Mesothelial cell of epicardium (in vitro differentiated cells): ENCODE results near the gene ANKRD39. TPM values are rescaled to one million over a fixed set of nuclear protein-coding genes. Genes with fewer than 3 reads are reported as not detected.

Source experiments
- DNase-seq, 2 experiments: peaks; one replicate each; pipeline ENCODE4 v3.0.0; 2021; ENCODE audit warnings: low spot score in 2 of 2; ENCODE audit not compliant: unreplicated experiment in 2 of 2
- H3K27ac Mint-ChIP-seq: 2 replicates; pipeline ENCODE4 v1.8.0; 2021; ENCODE audit warnings: mixed read lengths
- H3K27me3 Mint-ChIP-seq: 2 replicates; pipeline ENCODE4 v1.8.0; 2021; ENCODE audit warnings: low read depth, mixed read lengths
- H3K36me3 Mint-ChIP-seq: 2 replicates; pipeline ENCODE4 v1.8.0; 2021; ENCODE audit warnings: mixed read lengths
- H3K4me1 Mint-ChIP-seq: 2 replicates; pipeline ENCODE4 v1.8.0; 2021; ENCODE audit warnings: mixed read lengths
- H3K4me3 Mint-ChIP-seq: 2 replicates; pipeline ENCODE4 v1.8.0; 2021; ENCODE audit warnings: mild to moderate bottlenecking, moderate library complexity, mixed read lengths
- H3K9me3 Mint-ChIP-seq: 2 replicates; pipeline ENCODE4 v1.8.0; 2021; ENCODE audit warnings: mixed read lengths
- CTCF ChIP-seq: fragments of 200-600 bp; sonication (generic); IDR thresholded peaks from one replicate; pipeline ENCODE4 v1.5.0; 2021; ENCODE audit warnings: antibody characterized with exemption; ENCODE audit not compliant: unreplicated experiment
- total RNA-seq: library from RNA; stranded (reverse); gene quantifications from 3 replicates; pipeline ENCODE4 v1.2.1, GENCODE V29; 2021

The ANKRD39 gene
- total RNA-seq, 1 donor from 2014 or later, result 17.4 TPM

GRCh38 chr2:96860065-96861029 lies 2.5 kb upstream of the ANKRD39 start:
- peak overlapping the region; percentile 66 for H3K27ac Mint-ChIP-seq
- no peaks in the 10 kb centered on the region for H3K9me3 Mint-ChIP-seq
- H3K4me3 Mint-ChIP-seq, result no peak overlapping the region
- H3K4me1 Mint-ChIP-seq, result peaks cover 26% of the 10 kb centered on the region
- DNase-seq, result no peak
- peaks cover 13% of the 10 kb centered on the region for H3K36me3 Mint-ChIP-seq
- TF ChIP-seq CTCF, result no peak
- H3K27me3 Mint-ChIP-seq, result no peaks in the 10 kb centered on the region

- H3K27me3 Mint-ChIP-seq, result no peaks in the 10 kb centered on the region
- H3K27ac Mint-ChIP-seq, result peak overlapping the region; percentile 88
- H3K4me3 Mint-ChIP-seq, result peak overlapping the region; percentile 81
- no peaks in the 10 kb centered on the region for H3K9me3 Mint-ChIP-seq
- TF ChIP-seq CTCF, result no peak
- H3K4me1 Mint-ChIP-seq, result peaks cover 31% of the 10 kb centered on the region
- no peak for DNase-seq
- peaks cover 13% of the 10 kb centered on the region for H3K36me3 Mint-ChIP-seq
Measured at GRCh38 chr2:96859681-96860064, 1.9 kb upstream of the ANKRD39 start.

GRCh38 chr2:96859099-96859649 lies 1.4 kb upstream of the ANKRD39 start:
- no peaks in the 10 kb centered on the region for H3K9me3 Mint-ChIP-seq
- peaks cover 31% of the 10 kb centered on the region for H3K4me1 Mint-ChIP-seq
- H3K27me3 Mint-ChIP-seq, result no peaks in the 10 kb centered on the region
- peaks cover 13% of the 10 kb centered on the region for H3K36me3 Mint-ChIP-seq
- H3K27ac Mint-ChIP-seq, result peak overlapping the region; percentile 88
- no peak for TF ChIP-seq CTCF
- no peak for DNase-seq
- H3K4me3 Mint-ChIP-seq, result peak overlapping the region; percentile 81

- peaks cover 31% of the 10 kb centered on the region for H3K4me1 Mint-ChIP-seq
- H3K27ac Mint-ChIP-seq, result peak overlapping the region; percentile 44
Measured at GRCh38 chr2:96856776-96857666, 795 bp downstream of the ANKRD39 start.

More at GRCh38 chr2:96856776-96857666, 795 bp downstream of the ANKRD39 start:
- no peak for DNase-seq
- Mint-ChIP-seq H3K27me3 (no peaks in the 10 kb centered on the region), H3K4me3 (peak overlapping the region; percentile 81), H3K36me3 (peaks cover 16% of the 10 kb centered on the region), H3K9me3 (no peaks in the 10 kb centered on the region)
- TF ChIP-seq CTCF, result no peak
